Common myeloid progenitor, CD34-positive (primary cell): Measurements from ENCODE around the gene SNRPB2. TPM values are rescaled to one million over a fixed set of nuclear protein-coding genes. Genes with fewer than 3 reads are reported as not detected.
A peak's percentile ranks its signal among the peaks of the same experiment; 100 is the strongest.

Experiments
- CTCF ChIA-PET: fragments of 350-600 bp; sonication (Branson Sonifier 250); formaldehyde crosslinking; loops from one replicate; lab custom pipeline; 2021; ENCODE audit warnings: antibody characterized with exemption; lab: Charles Lee
- POLR2A ChIA-PET: fragments of 350-600 bp; sonication (Branson Sonifier 250); formaldehyde crosslinking; loops from one replicate; lab custom pipeline; 2021; ENCODE audit warnings: antibody characterized with exemption; lab: Charles Lee
- DNase-seq, 3 donors: peaks; one replicate each; pipeline versions ENCODE4 v3.0.0 to v3.0.0-alpha.2; 2013
- H3K27ac ChIP-seq, 2 experiments: 1 replicate in 1 of 2; 2 replicates in 1 of 2; pipeline ENCODE4 v1.7.0; 2013; ENCODE audit warnings: inconsistent platforms in 2 of 2, low read length in 2 of 2, mild to moderate bottlenecking in 2 of 2, low read depth in 1 of 2, moderate library complexity in 1 of 2; ENCODE audit not compliant: severe bottlenecking in 2 of 2, insufficient read depth in 1 of 2, poor library complexity in 1 of 2
- H3K27me3 ChIP-seq, 5 experiments: replicated peaks in 2 of 5; 1 replicate in 3 of 5; 2 replicates in 2 of 5; pipeline versions ENCODE4 v1.6.1 to v1.7.0; 2013; ENCODE audit warnings: low read length in 4 of 5, mild to moderate bottlenecking in 2 of 5, moderate library complexity in 2 of 5, inconsistent platforms in 1 of 5; ENCODE audit not compliant: insufficient read depth in 5 of 5, control insufficient read depth in 4 of 5
- H3K36me3 ChIP-seq, 4 experiments: 1 replicate in 2 of 4; 2 replicates in 2 of 4; pipeline versions ENCODE4 v1.6.1 to v1.7.0; 2013; ENCODE audit warnings: low read length in 3 of 4, control low read depth in 1 of 4, mild to moderate bottlenecking in 1 of 4; ENCODE audit not compliant: control insufficient read depth in 4 of 4, insufficient read depth in 4 of 4
- H3K4me1 ChIP-seq, 4 experiments: 1 replicate in 3 of 4; 2 replicates in 1 of 4; pipeline versions ENCODE4 v1.6.1 to v1.7.1; 2013; ENCODE audit warnings: low read length in 3 of 4, mild to moderate bottlenecking in 3 of 4, control low read depth in 1 of 4, inconsistent platforms in 1 of 4, moderate library complexity in 1 of 4; ENCODE audit not compliant: control insufficient read depth in 4 of 4, insufficient read depth in 4 of 4; ENCODE audit errors: control extremely low read depth in 1 of 4
- H3K4me3 ChIP-seq, 7 experiments: 1 replicate in 4 of 7; 2 replicates in 3 of 7; pipeline versions ENCODE4 v1.5.1 to v1.7.0; 2013; ENCODE audit warnings: mild to moderate bottlenecking in 7 of 7, low read length in 6 of 7, moderate library complexity in 6 of 7, inconsistent platforms in 2 of 7, low read depth in 2 of 7, control low read depth in 1 of 7; ENCODE audit not compliant: insufficient read depth in 4 of 7, control insufficient read depth in 1 of 7; ENCODE audit errors: extremely low read depth in 1 of 7
- H3K9me3 ChIP-seq, 5 experiments: 1 replicate in 4 of 5; 2 replicates in 1 of 5; pipeline versions ENCODE4 v1.6.1 to v1.7.1; 2013; ENCODE audit warnings: low read length in 4 of 5, mild to moderate bottlenecking in 2 of 5, inconsistent platforms in 1 of 5, low read depth in 1 of 5, moderate library complexity in 1 of 5; ENCODE audit not compliant: control insufficient read depth in 4 of 5, insufficient read depth in 2 of 5; ENCODE audit errors: control extremely low read depth in 1 of 5
- WGBS: methylation state at CpG from one replicate; pipeline ENCODE4 v1.1.5; 2013; ENCODE audit not compliant: insufficient coverage; 5-methylcytosine and 5-hydroxymethylcytosine counted together
- polyA plus RNA-seq: library from polyadenylated mRNA; unstranded; fragments of 120-200 nt; gene quantifications from one replicate; pipeline ENCODE4 v1.2.1, GENCODE V29; 2013

Gene SNRPB2
- polyA plus RNA-seq: 89.2 TPM

GRCh38 chr20:16729565-16730460, at the start of gene SNRPB2:
Gene SNRPB2 (plus strand): TSS chr20:16730026. CDS start chr20:16731703, 1,677 bp downstream.
- Histone ChIP-seq H3K9me3 (peaks cover 0 to 4% (median 0%) of the 10 kb centered on the region in 5 experiments), H3K4me3 (peak within 1 kb of the TSS; percentile 76 to 97 (median 91)), H3K27ac (peak within 1 kb of the TSS; percentile 96 to 97), H3K4me1 (peaks cover 5 to 20% (median 16%) of the 10 kb centered on the region in 4 experiments), H3K27me3 (peaks cover 5 to 28% (median 10%) of the 10 kb centered on the region in 5 experiments), H3K36me3 (peaks cover 11 to 25% (median 21%) of the 10 kb centered on the region in 4 experiments)
- WGBS: 6% methylated on average over 44 of the region's 57 CpGs
- peak; percentile 96 to 98 (median 97) for DNase-seq
- ChIA-PET POLR2A (no interaction called here), CTCF (interaction anchor here (0.6 to 1.7 kb wide), 3 partner anchors 9 to 31 kb away, joined by 3 to 4 read pairs (median 3); no protein-coding TSS in a partner anchor)

- Histone ChIP-seq H3K27ac (no peak overlapping the region), H3K36me3 (no peaks in the 10 kb centered on the region), H3K9me3 (no peaks in the 10 kb centered on the region), H3K27me3 (peaks cover 0 to 1% (median 0%) of the 10 kb centered on the region in 5 experiments), H3K4me3 (no peak overlapping the region), H3K4me1 (peaks cover 0 to 2% (median 0%) of the 10 kb centered on the region in 4 experiments)
- POLR2A ChIA-PET: no interaction called here
- no peak for DNase-seq
- CTCF ChIA-PET: no interaction called here
- WGBS: no CpG with 5 or more reads among the region's 2 CpGs
Observed at GRCh38 chr20:16684416-16684815, 45.4 kb upstream of the SNRPB2 start.

- Histone ChIP-seq H3K36me3 (no peaks in the 10 kb centered on the region), H3K27me3 (peaks cover 0 to 4% (median 0%) of the 10 kb centered on the region in 5 experiments), H3K4me1 (peaks cover 0 to 2% (median 0%) of the 10 kb centered on the region in 4 experiments), H3K4me3 (no peak overlapping the region), H3K27ac (no peak overlapping the region), H3K9me3 (no peaks in the 10 kb centered on the region)
- WGBS: 100% methylated on average over 2 of the region's 3 CpGs
- POLR2A ChIA-PET: no interaction called here
- CTCF ChIA-PET: no interaction called here
- no peak for DNase-seq
Observed at GRCh38 chr20:16689906-16690305, 39.9 kb upstream of the SNRPB2 start.

- no CpG with 5 or more reads among the region's 2 CpGs for whole genome bisulfite sequencing
- H3K36me3 ChIP-seq: no peaks in the 10 kb centered on the region
- no peak overlapping the region for H3K4me3 ChIP-seq
- ChIA-PET CTCF (interaction anchor here (1.2 kb wide), 1 partner anchor 22 kb away, joined by 3 read pairs; no protein-coding TSS in a partner anchor), POLR2A (no interaction called here)
- no peaks in the 10 kb centered on the region for H3K9me3 ChIP-seq
- H3K27ac ChIP-seq: no peak overlapping the region
- H3K27me3 ChIP-seq: peaks cover 0 to 4% (median 0%) of the 10 kb centered on the region in 5 experiments
- no peak for DNase-seq
- H3K4me1 ChIP-seq: peaks cover 0 to 2% (median 0%) of the 10 kb centered on the region in 4 experiments
Observed at GRCh38 chr20:16691381-16691780, 38.4 kb upstream of the SNRPB2 start.

GRCh38 chr20:16692009-16692408, 37.8 kb upstream of the SNRPB2 start:
- 58% methylated on average over 2 of the region's 2 CpGs for WGBS
- POLR2A ChIA-PET: no interaction called here

GRCh38 chr20:16692442-16692841, 37.4 kb upstream of the SNRPB2 start:
- CTCF ChIA-PET: no interaction called here
- H3K27me3 ChIP-seq: peaks cover 0 to 7% (median 2%) of the 10 kb centered on the region in 5 experiments
- H3K4me3 ChIP-seq: no peak overlapping the region
- POLR2A ChIA-PET: no interaction called here
- DNase-seq: no peak
- no peaks in the 10 kb centered on the region for H3K9me3 ChIP-seq
- H3K36me3 ChIP-seq: no peaks in the 10 kb centered on the region
- no peaks in the 10 kb centered on the region for H3K4me1 ChIP-seq
- no peak overlapping the region for H3K27ac ChIP-seq

More at GRCh38 chr20:16692009-16692408, 37.8 kb upstream of the SNRPB2 start:
- H3K9me3 ChIP-seq: no peaks in the 10 kb centered on the region
- no peak for DNase-seq
- H3K36me3 ChIP-seq: no peaks in the 10 kb centered on the region
- CTCF ChIA-PET: no interaction called here
- H3K27ac ChIP-seq: no peak overlapping the region
- no peak overlapping the region for H3K4me3 ChIP-seq
- H3K4me1 ChIP-seq: peaks cover 0 to 2% (median 0%) of the 10 kb centered on the region in 4 experiments
- peaks cover 0 to 7% (median 0%) of the 10 kb centered on the region in 5 experiments for H3K27me3 ChIP-seq

GRCh38 chr20:16693278-16693677, 36.5 kb upstream of the SNRPB2 start:
- H3K27ac ChIP-seq: no peak overlapping the region
- 92% methylated on average over 1 of the region's 1 CpG for WGBS
- CTCF ChIA-PET: no interaction called here
- no peaks in the 10 kb centered on the region for H3K9me3 ChIP-seq
- peaks cover 0 to 9% (median 2%) of the 10 kb centered on the region in 5 experiments for H3K27me3 ChIP-seq
- no peak overlapping the region for H3K4me3 ChIP-seq
- H3K4me1 ChIP-seq: no peaks in the 10 kb centered on the region
- POLR2A ChIA-PET: no interaction called here
- H3K36me3 ChIP-seq: no peaks in the 10 kb centered on the region
- no peak for DNase-seq
